ENCODE measurements around the gene SLC6A2.

The SLC6A2 gene

DNA sequence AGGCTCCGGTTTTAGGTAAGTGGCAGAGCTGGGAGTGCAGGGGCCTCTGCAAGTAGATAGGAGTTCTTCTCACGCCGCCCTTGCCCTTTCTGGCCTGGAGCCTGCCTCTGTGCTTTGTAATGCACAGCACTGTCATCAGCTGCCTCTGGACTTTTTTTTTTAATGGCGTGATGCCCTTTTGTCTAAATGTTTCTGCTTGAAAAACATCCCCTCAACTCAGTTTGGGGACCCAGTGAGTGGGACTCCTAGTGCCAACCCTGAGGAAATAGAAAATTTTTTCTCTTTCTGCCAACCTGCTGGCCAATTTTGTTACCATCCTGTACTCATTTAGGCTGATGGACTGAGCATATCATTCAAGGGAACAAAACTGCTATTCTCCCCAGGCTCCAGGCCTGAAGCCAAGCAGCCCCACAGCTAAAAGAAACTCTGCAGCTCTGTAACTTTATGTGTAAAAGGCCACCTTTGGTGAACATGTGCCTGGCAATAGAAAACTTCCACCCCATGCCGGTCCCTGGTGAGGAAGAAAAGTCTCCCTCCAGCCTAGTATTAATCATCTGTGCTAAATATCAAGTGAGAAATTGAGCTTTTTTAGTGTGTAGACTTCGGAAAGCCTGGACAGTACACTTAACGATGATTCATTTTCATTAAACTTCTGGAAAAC is 22.5 kb downstream of the SLC6A2 start:
- DNase-seq, result no peak

DNA sequence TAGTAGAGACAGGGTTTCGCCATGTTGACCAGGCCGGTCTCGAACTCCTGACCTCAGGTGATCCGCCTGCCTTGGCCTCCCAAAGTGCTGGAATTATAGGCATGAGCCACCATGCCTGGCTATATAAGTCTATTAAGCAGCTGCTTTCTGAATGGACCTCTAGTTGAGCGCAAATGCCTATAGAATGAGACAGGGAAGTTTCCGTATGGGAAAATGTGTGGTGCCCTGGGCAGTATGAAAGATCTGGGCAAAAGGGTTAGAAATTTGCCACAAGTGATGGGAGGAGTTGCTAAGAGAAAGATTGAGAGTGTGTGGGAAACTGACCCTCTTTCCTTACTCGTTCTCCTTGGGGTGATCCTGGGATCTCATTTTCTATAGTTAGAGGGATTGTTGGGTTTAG is 26.3 kb downstream of the SLC6A2 start:
- DNase-seq, result no peak

DNA sequence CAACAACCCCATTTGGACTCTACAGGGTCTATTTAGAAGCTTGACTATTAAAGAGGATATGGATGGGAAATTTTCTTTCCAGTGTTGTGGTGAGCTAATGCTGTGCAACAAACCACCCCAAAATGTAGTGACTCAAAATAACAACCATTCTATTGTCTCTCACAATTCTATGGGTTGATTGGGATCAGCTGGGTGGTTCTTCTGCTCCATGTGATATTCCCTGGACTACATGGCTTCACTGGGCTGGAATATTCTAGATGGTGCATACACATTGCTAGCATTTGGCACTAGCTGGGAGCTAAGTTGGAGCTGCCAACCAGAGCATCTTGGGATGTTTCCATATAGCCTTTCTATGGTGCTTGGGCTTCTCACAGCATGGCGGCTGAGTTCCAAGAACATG is 30.2 kb downstream of the SLC6A2 start:
- no peak for DNase-seq

DNA sequence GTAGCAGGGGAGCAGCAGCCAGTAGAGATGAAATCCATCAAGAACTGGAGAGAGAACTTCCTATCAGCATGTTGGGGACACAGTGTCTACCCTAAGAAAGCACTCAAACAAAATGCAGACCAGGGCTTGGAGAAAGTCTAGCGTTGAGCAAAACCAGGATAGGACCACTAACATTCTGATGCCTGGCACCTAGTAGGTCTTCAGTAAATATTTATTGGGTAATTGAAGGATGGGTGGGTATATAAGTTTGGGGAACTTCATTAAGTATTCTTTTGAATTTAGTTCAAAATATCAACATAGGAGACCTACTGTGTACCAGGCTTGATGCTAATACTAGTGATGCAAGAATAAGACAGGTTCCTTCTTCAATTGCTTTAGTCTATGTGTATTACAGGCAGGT is 30.9 kb downstream of the SLC6A2 start:
- no peak for DNase-seq

DNA sequence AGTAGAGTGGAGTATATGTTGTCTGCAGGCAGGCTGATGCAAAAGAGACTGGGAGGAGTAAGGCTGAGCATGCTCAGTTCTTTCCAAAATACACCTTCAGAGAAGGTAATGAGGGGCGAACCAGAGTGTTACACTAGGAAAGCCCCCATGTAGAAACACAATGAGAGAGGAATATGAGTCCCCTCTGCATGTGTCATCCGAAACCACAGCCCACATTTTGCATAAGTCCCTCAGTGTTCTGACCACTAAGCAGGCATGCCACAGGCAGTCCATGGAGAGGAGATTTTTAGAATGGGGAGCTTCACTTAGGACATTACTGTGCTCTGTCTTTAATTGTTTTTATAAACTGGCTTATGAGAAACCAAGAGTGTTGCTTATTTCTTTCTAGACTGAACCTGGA is 32.0 kb downstream of the SLC6A2 start:
- DNase-seq, result no peak

DNA sequence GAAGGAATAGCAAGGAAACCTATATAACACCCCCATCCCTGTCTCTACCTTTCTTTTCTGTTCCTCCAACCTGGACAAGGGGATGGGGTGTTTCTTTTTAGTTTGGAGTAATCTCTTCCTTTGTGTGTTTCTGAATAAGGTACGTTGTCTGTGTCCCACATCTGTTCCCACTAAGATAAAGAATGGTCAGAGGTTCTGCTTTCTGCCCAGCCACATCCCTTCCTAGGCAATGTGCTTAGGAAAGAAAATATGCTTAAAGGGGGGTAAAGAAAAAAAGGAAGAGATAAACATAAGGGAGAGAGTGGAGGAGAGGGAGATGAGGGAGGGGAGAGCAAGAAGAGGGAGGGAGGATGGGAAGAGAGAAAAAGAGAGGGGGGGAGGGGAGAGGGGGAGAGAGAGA is 35.1 kb downstream of the SLC6A2 start:
- no peak for DNase-seq

DNA sequence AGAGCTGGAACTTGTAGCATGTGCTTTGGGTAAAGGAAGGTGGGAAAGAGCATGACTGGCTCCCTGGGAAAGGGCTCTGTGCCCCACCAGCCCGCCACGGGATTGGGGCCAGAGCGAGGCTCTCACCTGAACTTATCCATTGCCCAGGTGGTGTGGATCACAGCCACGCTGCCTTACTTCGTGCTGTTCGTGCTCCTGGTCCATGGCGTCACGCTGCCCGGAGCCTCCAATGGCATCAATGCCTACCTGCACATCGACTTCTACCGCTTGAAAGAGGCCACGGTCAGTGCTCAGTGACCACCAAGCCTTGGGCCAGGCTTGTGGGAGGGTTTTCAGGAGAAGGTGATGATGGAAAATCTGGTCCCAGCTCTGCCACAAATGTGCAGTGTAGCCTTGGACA is 36.0 kb downstream of the SLC6A2 start:
- DNase-seq, result no peak

DNA sequence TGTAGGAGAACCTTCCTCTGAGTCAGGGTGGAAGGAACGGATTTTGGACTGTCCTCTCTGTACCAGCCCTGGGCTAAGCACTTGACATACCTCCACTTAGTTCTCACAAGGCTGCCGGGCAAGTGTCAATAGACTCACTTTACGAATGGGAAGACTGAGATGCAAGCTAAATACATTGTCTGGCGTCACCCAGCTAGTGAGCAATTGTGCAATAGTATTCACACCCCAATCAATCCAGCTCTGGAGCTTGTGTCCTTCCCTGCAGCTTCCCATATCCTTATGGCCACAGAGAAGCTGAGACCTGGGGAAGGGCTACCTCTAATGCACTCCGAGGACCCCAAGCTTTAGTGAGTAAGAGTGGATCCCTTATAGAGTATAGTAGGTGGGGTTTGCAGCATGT is 39.8 kb downstream of the SLC6A2 start:
- DNase-seq, result no peak

DNA sequence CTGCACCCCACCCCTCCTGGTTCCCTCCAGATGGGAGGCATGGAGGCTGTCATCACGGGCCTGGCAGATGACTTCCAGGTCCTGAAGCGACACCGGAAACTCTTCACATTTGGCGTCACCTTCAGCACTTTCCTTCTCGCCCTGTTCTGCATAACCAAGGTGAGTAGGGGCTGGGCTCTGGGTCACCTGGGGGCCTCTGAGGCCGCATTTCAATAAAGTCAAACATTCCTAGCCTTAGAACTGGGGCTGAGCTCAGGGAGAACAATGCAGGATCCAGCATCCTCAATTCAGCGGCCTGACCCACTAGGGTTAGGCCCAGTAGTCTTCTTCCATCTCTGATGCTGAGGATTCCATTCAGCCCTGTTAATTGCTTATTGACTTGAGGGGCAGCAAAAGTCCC is 42.1 kb downstream of the SLC6A2 start:
- no peak for DNase-seq

DNA sequence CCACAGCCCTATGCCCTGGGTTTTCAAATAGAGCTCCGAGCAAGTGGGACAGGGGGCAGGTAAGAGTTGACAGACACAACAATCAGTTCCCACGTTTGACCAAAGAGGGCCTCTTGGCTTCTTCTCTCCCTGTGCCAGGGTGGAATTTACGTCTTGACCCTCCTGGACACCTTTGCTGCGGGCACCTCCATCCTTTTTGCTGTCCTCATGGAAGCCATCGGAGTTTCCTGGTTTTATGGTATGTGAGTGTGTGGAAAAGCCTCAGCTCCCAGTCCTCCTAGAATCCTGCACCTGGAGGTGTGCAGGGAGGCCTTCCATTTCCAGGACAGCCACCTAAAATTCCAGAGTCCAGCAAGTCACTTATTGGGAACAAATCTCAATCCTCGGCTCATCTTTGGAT is 42.5 kb downstream of the SLC6A2 start:
- DNase-seq, result no peak

DNA sequence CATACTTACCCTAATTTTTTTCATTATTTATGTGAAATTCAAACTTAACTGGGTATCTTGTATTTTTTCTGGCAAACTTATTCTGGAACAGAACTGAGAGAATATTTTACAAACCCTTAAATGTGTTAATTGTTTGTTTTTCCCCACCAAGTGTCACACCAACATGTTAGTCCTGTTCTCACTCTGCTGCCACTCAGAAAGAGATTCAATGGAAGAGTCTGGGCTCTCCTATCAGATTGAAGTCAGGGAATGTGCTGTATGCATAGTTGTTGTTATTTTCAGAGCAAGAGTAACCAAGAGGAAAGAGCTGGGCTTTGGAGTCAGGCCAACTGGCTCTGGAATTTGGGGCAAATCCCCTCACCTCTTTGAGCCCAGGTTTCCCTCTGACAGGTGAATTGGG is 43.2 kb downstream of the SLC6A2 start:
- DNase-seq, result no peak

DNA sequence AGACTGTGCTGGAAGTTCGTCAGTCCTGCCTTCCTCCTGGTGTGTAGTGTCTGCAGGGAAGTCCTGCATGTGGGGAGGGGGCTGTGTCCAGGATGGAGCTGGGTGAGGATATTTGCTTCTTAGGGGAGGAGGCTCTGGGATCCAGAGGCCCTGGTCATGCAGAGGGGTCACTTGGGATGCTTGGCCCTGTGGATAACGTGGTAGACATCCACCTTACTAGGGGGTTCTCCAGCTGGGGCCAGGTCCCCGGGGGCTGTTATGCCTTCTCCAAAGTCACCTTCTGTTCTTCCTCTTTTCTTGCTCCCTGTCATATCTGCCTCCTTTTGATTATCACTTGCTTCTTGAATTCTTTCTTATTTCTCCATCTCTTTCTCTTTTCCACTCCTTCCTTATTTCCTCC is 43.8 kb downstream of the SLC6A2 start:
- DNase-seq, result no peak

DNA sequence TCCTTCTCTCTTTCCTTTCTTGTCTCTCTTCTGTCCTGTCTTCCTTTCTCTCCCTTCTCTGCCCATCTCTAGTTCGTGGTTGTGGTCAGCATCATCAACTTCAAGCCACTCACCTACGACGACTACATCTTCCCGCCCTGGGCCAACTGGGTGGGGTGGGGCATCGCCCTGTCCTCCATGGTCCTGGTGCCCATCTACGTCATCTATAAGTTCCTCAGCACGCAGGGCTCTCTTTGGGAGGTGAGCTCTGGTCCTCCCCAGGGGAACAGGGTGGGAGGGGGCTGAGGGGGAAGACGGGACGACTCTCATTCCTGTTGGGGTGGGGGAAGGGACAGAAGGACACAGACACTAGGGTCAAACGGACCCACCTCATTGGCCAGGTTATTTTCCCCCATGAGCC is 44.3 kb downstream of the SLC6A2 start:
- DNase-seq, result no peak

DNA sequence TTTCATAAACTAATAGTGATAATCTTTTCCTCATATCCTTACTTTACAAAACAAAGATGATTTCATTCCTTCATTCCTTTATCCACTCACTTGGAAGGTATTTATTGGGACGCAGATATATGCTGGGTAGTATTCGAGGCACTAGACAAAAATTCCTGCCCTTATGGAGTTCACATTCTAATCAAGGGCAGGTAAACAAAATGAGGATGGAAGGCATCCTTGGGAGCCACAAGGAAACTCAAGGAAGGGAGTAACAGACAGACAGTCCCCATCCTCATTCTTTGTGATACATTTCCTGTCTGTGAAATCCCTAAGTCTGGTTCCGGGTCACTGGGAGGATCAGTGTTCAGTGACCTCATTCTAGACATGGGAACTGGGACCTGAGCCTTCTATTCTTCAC is 45.2 kb downstream of the SLC6A2 start:
- no peak for DNase-seq

DNA sequence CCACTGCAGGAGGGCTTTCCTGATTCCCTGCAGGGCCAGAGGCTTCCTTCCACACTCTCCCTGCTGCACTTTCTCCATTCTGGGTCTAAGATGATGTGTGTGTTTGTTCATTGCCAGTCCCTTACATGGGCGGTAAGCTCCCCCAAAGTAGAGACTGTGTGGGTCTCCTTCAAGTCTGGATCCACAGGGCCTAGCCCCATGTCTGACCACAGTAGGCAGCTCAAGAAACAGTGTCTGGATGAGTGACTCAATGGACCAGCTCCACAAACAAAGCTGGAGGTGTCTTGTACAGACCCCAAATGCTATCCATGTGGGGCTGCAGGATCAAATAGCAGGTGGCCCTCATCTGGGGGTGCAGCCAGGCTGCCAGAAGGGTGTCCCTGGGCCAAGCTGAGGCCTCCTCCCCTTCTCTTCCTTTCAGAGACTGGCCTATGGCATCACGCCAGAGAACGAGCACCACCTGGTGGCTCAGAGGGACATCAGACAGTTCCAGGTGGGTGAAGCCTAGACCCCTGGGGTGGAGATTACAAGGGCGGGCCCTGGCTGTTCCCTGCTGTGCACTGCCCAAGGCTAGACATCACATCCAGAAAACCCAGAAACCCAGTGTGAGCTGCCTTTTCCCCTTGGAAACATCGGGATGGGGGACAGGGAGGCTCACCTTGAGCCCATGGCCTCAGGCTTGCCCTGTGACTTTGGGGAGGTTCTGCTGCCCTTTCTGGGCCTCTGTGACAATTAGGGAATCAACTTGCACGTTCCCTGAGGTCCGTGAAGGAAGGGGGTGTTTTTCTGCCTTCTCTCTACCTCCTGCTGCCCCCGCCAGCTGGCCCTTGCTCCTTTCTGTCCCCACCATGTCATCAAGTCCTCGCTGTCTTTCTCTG is 45.9 kb downstream of the SLC6A2 start:
- DNase-seq, result no peak

DNA sequence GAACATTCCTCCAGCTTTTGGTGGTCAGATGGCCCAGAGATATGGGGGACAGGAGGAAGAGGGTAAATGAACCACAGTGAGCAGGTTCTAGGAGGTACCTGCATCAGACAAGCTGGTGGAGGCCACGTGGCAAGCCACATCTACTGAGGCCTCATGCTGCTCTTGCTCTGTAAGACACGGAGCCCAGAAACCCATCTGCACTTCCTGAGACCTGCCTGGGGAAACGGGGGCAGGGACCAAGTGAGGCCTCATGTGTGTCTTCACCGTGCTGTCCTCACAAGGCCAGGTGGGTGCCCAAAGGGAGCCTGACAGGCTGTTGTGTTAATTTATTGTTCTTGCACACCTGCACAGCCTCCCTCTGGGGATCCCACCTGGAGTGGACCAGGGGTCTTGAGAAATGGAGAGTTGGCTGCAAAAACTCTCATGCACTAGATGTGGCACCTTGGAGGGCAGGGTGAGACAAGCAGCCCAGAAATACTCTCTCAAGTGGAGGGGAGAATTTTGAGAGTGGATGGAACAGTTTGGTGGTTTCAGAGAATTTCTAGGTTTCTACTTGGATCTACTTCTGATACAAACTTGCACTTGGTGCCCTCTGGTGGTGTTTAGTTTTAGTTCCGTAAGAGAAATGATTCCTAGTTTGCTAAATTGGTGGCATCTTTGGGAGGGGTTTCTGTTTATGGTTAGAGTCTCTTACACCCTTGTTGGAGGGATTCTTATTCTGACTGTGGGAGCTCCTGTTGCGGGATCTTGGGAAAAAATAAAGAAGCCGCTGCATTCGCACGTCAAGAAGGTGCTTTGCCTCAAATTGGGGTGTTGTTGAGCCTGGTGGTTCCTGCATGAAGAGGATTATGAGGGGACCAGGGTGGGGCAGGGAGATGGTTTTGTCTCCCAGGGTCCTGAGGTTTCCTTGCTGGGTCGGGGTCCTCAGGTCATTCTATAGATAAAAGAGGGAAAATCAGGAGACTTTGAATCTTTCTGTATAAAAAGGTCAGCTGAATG is 47.5 kb downstream of the SLC6A2 start:
- DNase-seq, result peak; percentile 13

DNA sequence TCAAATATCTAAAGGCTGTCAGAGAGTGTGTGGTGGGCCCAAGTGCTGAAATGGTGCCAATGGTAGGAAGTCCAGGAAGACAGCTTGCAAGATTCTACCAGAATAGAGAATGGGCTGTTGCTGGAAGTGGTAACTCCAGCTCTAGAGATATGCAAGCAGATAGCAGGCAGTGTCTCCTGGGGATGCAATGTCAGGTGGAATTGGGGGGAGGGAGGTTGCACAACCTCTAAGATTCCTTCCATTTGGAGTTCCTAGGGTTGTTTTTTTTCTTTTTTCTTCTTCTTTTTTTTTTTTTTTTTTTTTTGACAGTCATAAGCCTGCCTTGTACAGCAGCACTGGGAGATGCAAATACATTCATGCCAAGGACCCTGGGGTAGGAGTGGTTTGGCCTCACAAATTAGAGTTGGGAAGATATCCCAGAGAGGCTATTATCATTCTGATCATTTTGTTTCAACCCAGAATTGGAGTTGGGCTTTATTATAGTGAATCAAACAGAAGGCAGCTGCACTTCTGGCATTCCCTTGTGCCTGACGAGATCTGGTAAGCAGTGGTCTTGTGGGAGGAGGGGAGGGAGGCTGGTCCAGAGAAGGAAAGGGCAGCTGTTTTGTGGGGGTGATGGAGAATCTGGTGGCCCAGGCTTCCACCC is 51.1 kb downstream of the SLC6A2 start:
- no peak for DNase-seq

DNA sequence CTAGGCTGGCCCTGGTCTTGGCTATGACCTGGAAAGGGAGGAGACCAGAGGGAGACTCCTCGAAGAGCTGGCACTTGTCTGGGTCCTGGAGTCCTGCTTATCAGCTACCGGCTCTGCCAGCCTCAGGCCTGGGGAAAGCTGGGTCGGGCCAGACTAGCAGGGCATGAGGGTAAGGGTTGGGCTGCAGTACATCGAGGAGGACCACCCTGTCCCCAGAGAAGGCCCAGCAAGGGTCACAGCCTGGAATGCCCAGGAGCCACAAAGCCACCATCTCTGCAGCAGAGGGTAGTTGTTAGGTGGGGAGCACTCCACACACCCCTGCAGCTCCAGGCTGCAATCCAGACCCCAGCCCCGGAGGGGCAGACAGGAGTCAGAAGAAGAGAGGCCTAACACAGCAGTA is 54.0 kb downstream of the SLC6A2 start:
- no peak for DNase-seq

DNA sequence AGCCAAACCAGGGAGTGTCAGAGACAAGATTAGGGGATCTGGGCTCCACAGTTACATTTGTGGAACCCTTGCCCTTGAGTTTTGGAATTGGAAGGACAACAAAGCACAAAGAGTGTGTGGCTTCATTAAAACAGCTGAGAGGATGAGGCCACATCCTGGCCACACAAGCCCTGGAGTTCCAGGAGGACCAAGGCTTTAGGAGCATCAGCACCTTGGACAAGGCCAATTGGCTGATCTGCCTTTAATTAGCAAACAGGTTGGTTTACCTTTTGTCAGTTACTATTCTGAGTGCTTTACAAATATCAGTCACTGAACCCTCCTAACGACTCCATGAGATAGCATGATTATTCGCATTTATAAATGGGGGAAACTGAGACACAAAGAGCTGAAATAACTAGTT is 54.7 kb downstream of the SLC6A2 start:
- DNase-seq, result no peak

DNA sequence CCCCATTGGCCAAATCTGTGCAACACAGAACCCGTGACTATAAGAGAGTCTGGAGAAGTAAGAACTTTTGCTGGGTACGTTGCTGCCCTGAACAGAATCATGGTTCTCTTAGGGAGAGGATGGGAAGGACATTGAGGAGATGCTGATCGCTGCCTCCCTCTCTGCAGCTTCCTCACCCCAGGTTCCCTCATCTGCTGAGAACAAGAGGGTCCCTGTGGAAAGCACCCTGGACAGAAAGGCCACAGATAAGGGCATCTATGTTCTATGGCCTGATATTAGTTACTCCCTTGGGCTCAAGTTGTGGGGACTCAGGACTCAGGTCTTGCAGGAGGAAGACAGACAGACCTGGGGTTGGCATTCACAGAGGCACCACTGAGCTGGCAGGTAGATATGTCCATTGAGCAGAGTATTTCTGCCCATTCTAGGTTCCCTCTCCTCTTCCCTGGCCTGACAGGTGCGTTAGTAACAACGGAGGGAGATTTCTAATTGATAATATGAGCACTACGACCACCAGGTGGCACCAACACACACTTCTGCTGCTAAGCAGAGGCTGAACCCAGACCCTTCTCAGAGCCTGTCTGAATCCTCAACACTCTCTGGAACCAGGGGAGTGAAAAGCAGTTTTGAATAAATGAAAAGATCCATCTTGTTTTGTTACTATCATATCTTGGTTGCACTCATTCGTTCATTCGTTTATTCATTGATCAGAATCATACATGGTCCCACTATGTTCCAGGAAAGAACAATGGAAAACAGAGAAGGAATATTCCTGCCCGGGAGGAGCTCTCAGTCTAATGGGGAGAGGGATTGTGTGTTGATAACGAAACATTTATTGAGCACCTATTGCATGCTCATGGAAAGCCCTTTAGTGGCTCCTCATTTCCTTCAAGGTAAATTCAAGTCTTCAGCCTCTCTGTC is 56.4 kb downstream of the SLC6A2 start:
- no peak for DNase-seq

DNA sequence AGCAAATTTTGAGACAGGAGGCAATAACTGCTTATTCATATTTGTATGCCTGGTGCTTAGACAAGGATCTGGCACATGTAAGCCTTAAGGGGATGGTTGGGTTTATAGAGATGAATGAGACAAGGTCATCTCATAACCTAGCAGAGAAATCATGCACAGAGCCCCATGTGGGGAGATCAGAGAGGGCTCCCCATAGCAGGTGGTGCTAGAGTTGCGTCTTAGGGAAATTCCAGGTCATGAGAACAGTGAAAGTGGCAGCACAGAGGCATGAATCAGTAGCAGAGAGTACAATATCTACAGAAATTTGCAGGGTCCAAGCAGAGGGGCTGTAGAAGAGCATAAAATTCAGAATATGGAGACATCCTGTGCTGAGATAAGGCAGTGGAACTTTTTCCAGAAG is 57.3 kb downstream of the SLC6A2 start:
- DNase-seq, result no peak

DNA sequence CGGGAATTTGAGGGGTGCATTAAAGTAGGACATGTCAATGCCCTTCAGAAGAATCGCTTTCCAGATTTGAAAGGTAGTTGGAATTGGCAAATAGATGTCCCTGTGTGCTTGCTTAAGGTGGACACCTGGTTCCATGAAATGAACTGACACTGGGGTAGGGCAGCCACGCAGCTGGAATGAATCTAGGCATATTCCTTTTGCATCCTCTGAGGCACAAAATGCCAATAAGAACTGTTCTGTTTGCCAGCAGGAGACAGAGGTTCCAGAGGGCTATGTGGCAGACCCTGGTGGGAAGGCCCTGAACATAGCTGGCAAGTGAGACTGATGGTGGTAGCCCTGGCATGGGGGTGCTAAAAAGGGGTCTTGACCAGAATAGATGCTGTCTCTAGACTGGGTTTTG is 61.5 kb downstream of the SLC6A2 start:
- no peak for DNase-seq
